HS-27A (cell line): ENCODE measurements around the gene OAS2.
"Not testable (repeated sequence)": the region's sequence is repeated elsewhere in the genome, so short reads cannot be mapped to it uniquely, and the experiment has no call there.

Experiments used
- DNase-seq: peaks from one replicate; pipeline ENCODE4 v3.0.0-alpha.2; 2012; ENCODE audit warnings: low read depth, missing footprints

Gene OAS2

GRCh38 chr12:112950701-112951100 lies 27.6 kb upstream of the OAS2 start:
- DNase-seq, result no peak

GRCh38 chr12:112957125-112957524 lies 21.2 kb upstream of the OAS2 start:
- DNase-seq, result not testable (repeated sequence)

GRCh38 chr12:112961074-112961473 lies 17.2 kb upstream of the OAS2 start:
- no peak for DNase-seq

DNA sequence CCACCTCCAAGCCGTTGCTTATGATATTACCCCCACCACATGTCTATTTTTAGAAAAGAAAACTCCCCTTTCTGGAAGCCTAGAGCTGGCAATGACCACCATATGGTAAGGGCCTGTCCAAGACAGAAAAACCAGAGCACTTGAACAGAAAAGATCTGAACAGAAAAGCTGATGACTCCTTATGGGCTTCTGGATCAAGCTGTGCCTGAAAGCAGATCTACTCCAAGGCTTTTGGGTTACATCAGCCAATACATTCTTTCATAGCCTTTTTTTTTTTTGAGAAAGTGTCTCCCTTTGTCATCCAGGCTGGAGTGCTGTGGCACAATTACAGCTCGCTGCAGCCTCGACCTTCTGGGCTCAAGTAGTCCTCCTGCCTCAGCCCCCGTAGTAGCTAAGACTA lies 16.8 kb upstream of the OAS2 start:
- DNase-seq, result no peak

DNA sequence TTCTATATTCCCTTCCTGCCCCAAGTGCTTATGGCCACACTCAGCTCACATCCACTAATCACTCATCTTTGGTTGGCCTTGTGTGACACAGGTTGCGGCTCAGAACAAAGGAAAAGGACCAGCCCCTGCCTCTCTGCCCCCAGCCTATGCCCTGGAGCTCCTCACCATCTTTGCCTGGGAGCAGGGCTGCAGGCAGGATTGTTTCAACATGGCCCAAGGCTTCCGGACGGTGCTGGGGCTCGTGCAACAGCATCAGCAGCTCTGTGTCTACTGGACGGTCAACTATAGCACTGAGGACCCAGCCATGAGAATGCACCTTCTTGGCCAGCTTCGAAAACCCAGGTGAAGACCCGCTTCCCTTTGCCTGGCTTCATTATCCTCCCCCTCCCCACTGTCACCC lies 15.8 kb upstream of the OAS2 start:
- no peak for DNase-seq

DNA sequence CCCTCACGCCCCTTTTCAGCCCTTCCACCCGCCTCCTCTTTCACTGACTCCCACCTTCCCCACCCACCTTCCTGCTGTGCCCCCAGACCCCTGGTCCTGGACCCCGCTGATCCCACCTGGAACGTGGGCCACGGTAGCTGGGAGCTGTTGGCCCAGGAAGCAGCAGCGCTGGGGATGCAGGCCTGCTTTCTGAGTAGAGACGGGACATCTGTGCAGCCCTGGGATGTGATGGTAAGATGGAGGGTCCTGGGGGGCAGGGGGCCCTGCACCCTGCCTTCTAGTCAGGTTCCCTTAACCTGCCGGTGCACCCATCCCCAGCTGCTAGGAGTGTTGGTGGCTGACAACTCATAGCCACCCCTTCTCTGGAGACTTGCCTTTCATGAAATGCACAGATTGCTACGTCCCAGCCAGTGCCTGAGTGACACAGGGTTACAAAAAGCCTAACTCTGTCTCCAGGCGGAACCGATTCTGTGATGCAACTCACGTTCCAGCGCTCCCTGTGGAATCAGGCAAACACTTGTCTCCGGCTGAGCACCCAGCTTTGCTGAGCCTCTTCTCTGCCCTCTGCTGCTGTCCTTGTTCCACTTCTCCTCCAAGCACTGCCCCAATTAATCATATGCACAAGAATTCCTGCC lies 15.0 kb upstream of the OAS2 start:
- no peak for DNase-seq

GRCh38 chr12:112964067-112964670 lies 14.2 kb upstream of the OAS2 start:
- DNase-seq, result no peak

- no peak for DNase-seq
These were observed 13.4 kb upstream of the OAS2 start for GRCh38 chr12:112964915-112965314.

- DNase-seq, result no peak
These were observed 12.7 kb upstream of the OAS2 start for GRCh38 chr12:112965643-112966042.

DNA sequence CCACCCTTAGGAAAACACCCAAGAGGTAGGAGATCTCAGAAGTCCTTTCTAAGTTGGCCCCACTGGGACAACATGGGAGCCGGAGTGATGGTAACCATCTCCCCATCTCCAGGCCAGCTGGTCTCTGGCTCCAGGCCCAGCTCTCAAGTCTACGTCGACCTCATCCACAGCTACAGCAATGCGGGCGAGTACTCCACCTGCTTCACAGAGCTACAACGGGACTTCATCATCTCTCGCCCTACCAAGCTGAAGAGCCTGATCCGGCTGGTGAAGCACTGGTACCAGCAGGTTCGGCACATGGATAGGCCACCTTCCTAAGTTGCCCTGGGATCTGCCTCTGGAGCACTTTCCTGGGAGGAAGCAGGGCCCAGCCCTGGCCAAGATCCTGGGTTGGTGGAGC lies 11.0 kb upstream of the OAS2 start:
- DNase-seq, result no peak

GRCh38 chr12:112967858-112968257 lies 10.5 kb upstream of the OAS2 start:
- no peak for DNase-seq

GRCh38 chr12:112969547-112970306 lies 8.6 kb upstream of the OAS2 start:
- DNase-seq, result no peak

GRCh38 chr12:112970391-112970790 lies 7.9 kb upstream of the OAS2 start:
- no peak for DNase-seq

DNA sequence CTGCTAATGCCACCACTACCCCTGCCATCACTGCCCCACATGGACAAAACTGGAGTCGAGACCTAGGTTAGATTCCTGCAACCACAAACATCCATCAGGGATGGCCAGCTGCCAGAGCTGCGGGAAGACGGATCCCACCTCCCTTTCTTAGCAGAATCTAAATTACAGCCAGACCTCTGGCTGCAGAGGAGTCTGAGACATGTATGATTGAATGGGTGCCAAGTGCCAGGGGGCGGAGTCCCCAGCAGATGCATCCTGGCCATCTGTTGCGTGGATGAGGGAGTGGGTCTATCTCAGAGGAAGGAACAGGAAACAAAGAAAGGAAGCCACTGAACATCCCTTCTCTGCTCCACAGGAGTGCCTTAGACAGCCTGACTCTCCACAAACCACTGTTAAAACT lies 7.1 kb upstream of the OAS2 start:
- DNase-seq, result no peak

DNA sequence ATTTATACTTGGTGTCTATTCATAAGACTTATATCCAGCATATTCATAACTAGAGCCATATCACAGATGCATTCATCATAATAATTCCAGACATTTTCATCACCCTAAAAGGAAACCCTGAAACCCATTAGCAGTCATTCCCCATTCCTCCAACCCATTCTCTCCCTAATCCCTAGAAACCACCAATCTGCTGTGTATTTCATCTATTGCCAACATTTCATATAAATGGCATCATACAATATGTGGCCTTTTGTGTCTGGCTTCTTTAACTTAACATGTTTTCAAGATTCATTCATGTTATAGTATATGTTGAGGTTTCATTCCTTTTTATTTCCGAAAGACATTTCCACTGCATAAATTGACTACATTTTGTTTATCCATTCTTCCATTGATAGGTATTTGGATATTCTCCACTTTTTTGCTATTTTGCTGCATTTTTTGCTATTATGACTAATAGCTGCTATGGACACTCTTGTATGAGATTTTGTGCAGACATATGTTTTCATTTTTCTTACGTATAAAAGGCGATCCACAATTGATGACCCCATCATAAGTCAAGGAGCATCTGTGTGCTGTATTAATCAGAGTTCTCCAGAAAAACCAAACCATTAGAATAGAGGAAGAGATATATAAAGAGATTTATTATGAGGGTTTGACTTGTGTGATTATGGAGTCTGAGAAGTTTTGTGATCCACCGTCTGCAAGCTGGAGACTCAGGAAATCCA lies 5.1 kb upstream of the OAS2 start:
- no peak for DNase-seq

- DNase-seq, result no peak
These were observed 4.5 kb upstream of the OAS2 start for GRCh38 chr12:112973818-112974231.

DNA sequence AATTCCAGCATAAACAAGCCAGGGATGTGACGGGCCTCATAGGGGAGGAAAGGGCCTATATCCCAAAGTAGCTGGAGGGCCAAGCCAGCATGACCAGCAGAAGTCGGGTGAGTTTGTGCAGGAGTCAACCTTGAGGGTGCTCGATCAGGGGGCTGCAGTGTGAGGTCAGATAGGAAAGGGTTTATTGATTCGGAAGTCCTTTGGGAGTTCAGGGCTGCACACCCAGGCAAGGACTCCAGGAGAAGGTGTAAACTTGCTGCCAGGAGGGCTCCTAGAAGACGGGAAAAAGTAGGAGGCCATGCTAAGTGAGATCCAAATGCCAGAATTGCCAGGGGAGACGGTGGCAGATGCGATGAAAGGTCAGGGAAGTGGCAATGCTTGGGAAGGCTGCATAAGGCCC lies 3.4 kb upstream of the OAS2 start:
- no peak for DNase-seq

GRCh38 chr12:112977139-112977538 lies 1.2 kb upstream of the OAS2 start:
- no peak for DNase-seq

DNA sequence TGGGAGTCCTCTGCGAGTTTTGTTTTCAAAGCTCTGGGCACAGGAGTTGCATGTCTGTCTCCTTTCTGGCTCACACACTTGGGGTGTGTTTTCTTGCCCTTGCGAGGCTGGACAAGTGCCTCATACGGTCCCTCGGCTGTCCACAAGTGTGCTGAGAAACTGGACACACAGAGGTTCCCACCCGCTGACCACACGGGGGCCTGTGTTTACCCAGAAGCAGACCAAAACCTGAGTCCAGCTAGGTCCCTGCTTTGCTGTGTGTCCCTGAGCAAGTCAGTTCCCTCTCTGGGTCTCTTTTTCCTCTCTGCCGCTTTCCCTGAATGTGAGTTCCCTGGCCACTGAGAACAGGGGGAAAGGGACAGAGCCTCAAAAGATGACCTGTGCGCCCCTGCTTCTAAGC lies 678 bp upstream of the OAS2 start:
- DNase-seq, result no peak

DNA sequence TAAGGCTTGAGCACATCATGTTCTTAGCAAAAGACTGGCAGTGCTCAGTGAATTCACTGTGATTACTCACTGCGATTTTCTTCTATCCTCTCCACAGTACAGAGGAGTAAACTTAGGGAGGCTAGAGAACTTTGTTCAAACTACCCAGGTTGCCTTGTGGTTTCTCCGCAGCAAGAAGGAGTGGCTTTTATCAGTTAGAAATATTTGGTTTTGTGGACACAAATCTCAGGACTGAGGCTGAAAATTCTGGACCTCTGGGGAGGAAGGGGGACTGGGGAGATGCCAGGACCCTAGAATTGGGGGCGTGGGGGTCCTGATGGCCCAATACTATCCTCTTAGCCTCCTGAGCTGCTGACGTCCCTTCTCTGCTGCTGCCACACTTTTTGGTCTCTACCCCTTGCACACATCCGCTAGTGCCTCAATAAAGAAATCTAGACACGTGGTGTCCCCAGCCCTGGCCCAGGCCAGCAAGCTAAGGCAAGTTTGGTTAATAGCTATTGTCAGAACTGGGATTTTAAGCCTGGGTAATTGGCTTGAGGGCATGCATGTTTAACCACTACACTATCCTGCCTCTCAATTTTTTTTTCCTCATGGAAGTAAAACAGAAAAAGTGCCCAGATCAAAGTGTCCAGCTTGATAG lies 842 bp downstream of the OAS2 start:
- DNase-seq, result no peak

DNA sequence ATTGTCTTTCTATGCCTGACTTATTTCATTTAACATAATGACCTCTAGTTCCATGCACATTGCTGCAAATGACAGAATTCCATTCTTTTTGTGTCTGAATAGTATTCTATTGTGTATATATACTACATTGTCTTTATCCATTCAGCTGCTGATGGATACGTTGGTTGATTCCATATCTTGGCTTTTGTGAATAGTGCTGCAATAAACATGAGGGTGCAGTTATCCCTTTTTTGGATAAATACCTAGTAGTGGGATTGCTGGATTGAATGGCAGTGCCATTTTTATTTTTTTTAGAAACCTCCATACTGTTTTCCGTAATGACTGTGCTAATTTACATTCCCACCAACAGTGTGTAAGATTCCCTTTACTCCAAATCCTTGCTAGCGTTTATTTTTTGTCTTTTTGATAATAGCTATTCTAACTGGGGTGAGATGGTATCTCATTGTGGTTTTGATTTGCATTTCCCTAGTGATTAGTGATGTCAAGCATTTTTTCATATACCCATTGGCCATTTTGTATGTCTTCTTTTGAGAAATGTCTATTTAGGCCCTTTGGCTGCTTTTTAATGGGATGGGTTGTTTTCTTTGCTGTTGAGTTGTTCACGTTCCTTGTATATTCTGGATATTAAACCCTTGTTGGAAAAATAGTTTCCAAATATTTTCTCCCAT lies 2.3 kb downstream of the OAS2 start:
- DNase-seq, result no peak
